K562 (cell line): ENCODE results near the gene NUB1. TPM values are rescaled to one million over a fixed set of nuclear protein-coding genes. Genes with fewer than 3 reads are reported as not detected.

Source experiments
- ADNP ChIP-seq: fragments of 200-800 bp; sonication (Bioruptor generic); IDR thresholded peaks from 2 replicates; pipeline ENCODE4 v1.6.1; 2016; ENCODE audit warnings: missing genetic modification characterization, missing compliant biosample characterization
- CAMTA2 ChIP-seq: fragments of 250-450 bp; sonication (Bioruptor Pico); conservative IDR thresholded peaks from 2 replicates; pipeline ENCODE4 v1.5.1; 2022
- CC2D1A ChIP-seq: fragments of 450-650 bp; IDR thresholded peaks from 2 replicates; pipeline ENCODE4 v1.6.1; 2017; ENCODE audit warnings: mild to moderate bottlenecking
- COPS2 ChIP-seq: fragments of 450-650 bp; conservative IDR thresholded peaks from 2 replicates; pipeline ENCODE4 v1.6.1; 2016; ENCODE audit warnings: mild to moderate bottlenecking, moderate library complexity
- E2F3 ChIP-seq: fragments of 250-450 bp; sonication (Bioruptor Pico); IDR thresholded peaks from 2 replicates; pipeline ENCODE4 v1.4.0; 2020; ENCODE audit warnings: mild to moderate bottlenecking
- MAFF ChIP-seq: IDR thresholded peaks from 2 replicates; pipeline ENCODE4 v1.6.1; 2012; ENCODE audit warnings: low read length, improper control_type of control experiment
- MAFK ChIP-seq: IDR thresholded peaks from 2 replicates; pipeline ENCODE4 v1.6.1; 2011; ENCODE audit warnings: low read length, improper control_type of control experiment
- MAZ ChIP-seq, 2 experiments: fragments of 450-650 bp in 1 of 2; sonication (generic) in 1 of 2; formaldehyde crosslinking; IDR thresholded peaks in 1 of 2; conservative IDR thresholded peaks in 1 of 2; 2 replicates each; pipeline versions ENCODE4 v1.4.0 to v1.5.0; 2020; ENCODE audit warnings: mild to moderate bottlenecking in 1 of 2, missing genetic modification reagents in 1 of 2
- MIER1 ChIP-seq: fragments of 450-650 bp; IDR thresholded peaks from 2 replicates; pipeline ENCODE4 v1.6.1; 2016; ENCODE audit warnings: antibody characterized with exemption, mild to moderate bottlenecking, low read depth
- PHF8 ChIP-seq: fragments of 200-600 bp; sonication (generic); IDR thresholded peaks from 2 replicates; pipeline ENCODE4 v1.6.1; 2012; ENCODE audit warnings: mixed run types, mild to moderate bottlenecking, inconsistent platforms, low read length, moderate library complexity, borderline replicate concordance
- RBFOX2 ChIP-seq: fragments of 200-400 bp; formaldehyde crosslinking; IDR thresholded peaks from 2 replicates; pipeline ENCODE4 v1.6.1; 2017; ENCODE audit warnings: low read depth, mild to moderate bottlenecking, low read length, moderate library complexity
- RHOXF2B ChIP-seq: fragments of 250-450 bp; sonication (Bioruptor Pico); conservative IDR thresholded peaks from 2 replicates; pipeline ENCODE4 v1.5.1; 2021
- SPI1 ChIP-seq: IDR thresholded peaks from 2 replicates; pipeline ENCODE4 v1.6.1; 2011; ENCODE audit warnings: low read depth, low read length, control low read depth, borderline replicate concordance
- STAT5B ChIP-seq: fragments of 250-450 bp; sonication (Bioruptor Pico); IDR thresholded peaks from 2 replicates; pipeline ENCODE4 v1.8.0; 2021; ENCODE audit warnings: mild to moderate bottlenecking, inconsistent platforms
- ZKSCAN3 ChIP-seq: fragments of 250-450 bp; sonication (Bioruptor Pico); IDR thresholded peaks from 2 replicates; pipeline ENCODE4 v1.4.0; 2020
- ZNF586 ChIP-seq: fragments of 450-650 bp; formaldehyde crosslinking; conservative IDR thresholded peaks from 2 replicates; pipeline ENCODE4 v1.4.0; 2020; ENCODE audit warnings: mild to moderate bottlenecking, moderate library complexity
- ZNF740 ChIP-seq, 3 experiments: fragments of 200-800 bp in 1 of 3; sonication (Bioruptor generic) in 1 of 3; sonication (generic) in 1 of 3; formaldehyde crosslinking in 1 of 3; IDR thresholded peaks; 2 replicates each; pipeline versions ENCODE4 v1.6.1 to v1.8.0; 2016 to 2022; ENCODE audit warnings: mild to moderate bottlenecking in 2 of 3, missing compliant biosample characterization in 2 of 3, missing genetic modification characterization in 2 of 3, missing genetic modification reagents in 1 of 3
- ZNF764 ChIP-seq: fragments of 250-450 bp; sonication (Bioruptor Pico); IDR thresholded peaks from 2 replicates; pipeline ENCODE4 v1.4.0; 2020; ENCODE audit warnings: low read depth, mild to moderate bottlenecking, moderate library complexity
- polyA plus RNA-seq, 8 experiments: library from polyadenylated mRNA; depleted of rRNA in 4 of 8; stranded (reverse) in 5 of 8; unstranded in 3 of 8; fragments of >200 nt; fragmentation: Nextera tagmentation in 2 of 8; fragmentation: Illumina TruSeq in 1 of 8; extraction: Ambion mirVana in 2 of 8; extraction: Trizol in 1 of 8; gene quantifications; 2 replicates each; pipeline versions ENCODE4 v1.2.1 to v1.2.3, GENCODE V29; 2011 to 2014; ENCODE audit warnings: inconsistent platforms in 1 of 8, missing spikeins in 1 of 8
- total RNA-seq, 7 experiments: library from RNA; depleted of rRNA in 6 of 7; stranded (reverse); fragments of >200 nt in 6 of 7; fragmentation: Illumina TruSeq in 2 of 7; extraction: Trizol in 2 of 7; gene quantifications; 2 replicates each; pipeline versions ENCODE4 v1.2.1 to v1.2.3, GENCODE V29; 2011 to 2021; ENCODE audit warnings: low replicate concordance in 1 of 7
- TF ChIP-seq, protein P1 (sequence below), 2 experiments: IDR thresholded peaks; 2 replicates each; pipeline ENCODE4 v1.6.1; 2012; ENCODE audit warnings: improper control_type of control experiment in 2 of 2, low read depth in 2 of 2, low read length in 2 of 2, borderline replicate concordance in 1 of 2

Gene NUB1
- total and polyA plus RNA-seq, 9 of the 15 experiments (the other 6 are each of a cell fraction or from before 2014, with no cell fraction given): 43.2 to 159 (median 85.2) TPM

DNA sequence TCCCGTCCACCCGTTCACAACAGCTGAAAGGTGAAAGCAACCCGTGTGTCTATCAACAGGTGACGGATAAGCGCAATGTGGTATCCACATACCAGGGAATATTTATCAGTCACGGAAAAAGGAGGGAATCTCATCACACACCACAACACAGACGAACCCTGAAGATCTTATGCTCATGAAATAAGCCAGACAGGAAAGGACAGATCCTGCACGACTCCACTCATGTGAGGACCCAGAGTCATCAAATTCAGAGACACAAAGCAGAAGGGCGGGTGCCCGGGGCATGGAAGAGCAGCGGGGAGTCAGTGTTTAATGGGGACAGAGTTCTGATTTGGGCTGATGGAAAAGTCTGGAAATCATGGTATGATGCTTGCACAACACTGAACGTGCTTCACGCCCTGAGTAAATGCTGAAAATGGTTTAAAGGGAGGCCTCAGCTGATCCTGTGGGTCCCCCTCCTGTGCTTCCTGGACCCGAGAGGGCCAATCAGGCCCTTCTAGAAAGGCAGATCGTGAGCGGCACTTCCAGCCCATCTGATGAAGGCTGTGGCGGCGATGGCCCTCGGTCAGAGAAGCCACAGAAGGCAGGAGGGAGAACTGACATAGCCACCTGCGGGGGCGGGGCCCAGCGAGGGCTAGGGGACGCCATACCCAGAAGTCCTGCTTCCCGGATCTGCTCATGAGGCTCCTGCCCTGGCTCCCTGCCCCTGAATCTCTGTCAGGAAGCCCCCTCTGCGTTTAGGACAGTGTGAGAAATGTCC lies 49.2 kb downstream of the NUB1 start (continued):
- TF ChIP-seq PHF8: no peak
- no peak for TF ChIP-seq ZNF764 (CRISPR knock-in tag)
- TF ChIP-seq CAMTA2: no peak
- TF ChIP-seq E2F3 (CRISPR knock-in tag): no peak
- no peak for TF ChIP-seq MIER1
- no peak for TF ChIP-seq STAT5B (CRISPR knock-in tag)
- no peak for TF ChIP-seq ZKSCAN3 (CRISPR knock-in tag)
- no peak for TF ChIP-seq ADNP (tag)
- TF ChIP-seq RBFOX2: 0 out of 2 replicates have a peak, but pooled peaks have one; percentile 17
- TF ChIP-seq ZNF740 (CRISPR knock-in tag; IDR thresholded peaks at IDR 0.05): no peak
- TF ChIP-seq ZNF740 (tag; IDR thresholded peaks at IDR 0.05): no peak
- no peak for TF ChIP-seq CC2D1A
- TF ChIP-seq, protein P1, sequence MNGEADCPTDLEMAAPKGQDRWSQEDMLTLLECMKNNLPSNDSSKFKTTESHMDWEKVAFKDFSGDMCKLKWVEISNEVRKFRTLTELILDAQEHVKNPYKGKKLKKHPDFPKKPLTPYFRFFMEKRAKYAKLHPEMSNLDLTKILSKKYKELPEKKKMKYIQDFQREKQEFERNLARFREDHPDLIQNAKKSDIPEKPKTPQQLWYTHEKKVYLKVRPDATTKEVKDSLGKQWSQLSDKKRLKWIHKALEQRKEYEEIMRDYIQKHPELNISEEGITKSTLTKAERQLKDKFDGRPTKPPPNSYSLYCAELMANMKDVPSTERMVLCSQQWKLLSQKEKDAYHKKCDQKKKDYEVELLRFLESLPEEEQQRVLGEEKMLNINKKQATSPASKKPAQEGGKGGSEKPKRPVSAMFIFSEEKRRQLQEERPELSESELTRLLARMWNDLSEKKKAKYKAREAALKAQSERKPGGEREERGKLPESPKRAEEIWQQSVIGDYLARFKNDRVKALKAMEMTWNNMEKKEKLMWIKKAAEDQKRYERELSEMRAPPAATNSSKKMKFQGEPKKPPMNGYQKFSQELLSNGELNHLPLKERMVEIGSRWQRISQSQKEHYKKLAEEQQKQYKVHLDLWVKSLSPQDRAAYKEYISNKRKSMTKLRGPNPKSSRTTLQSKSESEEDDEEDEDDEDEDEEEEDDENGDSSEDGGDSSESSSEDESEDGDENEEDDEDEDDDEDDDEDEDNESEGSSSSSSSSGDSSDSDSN (IDR thresholded peaks at IDR 0.05; ENCODE audit: borderline replicate concordance in 1 of 2, low read depth in 2 of 2, low read length in 2 of 2): no peak
- TF ChIP-seq ZNF586: no peak
- 0 out of 4 replicates have a peak, but pooled peaks of 1 of the 2 experiments have one; percentile 42 for TF ChIP-seq MAZ (CRISPR knock-in tag; conservative IDR thresholded peaks at IDR 0.05 in 1 of 2, IDR thresholded peaks at IDR 0.05 in 1 of 2)
- TF ChIP-seq RHOXF2B: no peak
- no peak for TF ChIP-seq MAFF
- TF ChIP-seq SPI1: no peak
- TF ChIP-seq MAFK: no peak
- no peak for TF ChIP-seq COPS2
